ENCODE data around the gene CASK.

DNA sequence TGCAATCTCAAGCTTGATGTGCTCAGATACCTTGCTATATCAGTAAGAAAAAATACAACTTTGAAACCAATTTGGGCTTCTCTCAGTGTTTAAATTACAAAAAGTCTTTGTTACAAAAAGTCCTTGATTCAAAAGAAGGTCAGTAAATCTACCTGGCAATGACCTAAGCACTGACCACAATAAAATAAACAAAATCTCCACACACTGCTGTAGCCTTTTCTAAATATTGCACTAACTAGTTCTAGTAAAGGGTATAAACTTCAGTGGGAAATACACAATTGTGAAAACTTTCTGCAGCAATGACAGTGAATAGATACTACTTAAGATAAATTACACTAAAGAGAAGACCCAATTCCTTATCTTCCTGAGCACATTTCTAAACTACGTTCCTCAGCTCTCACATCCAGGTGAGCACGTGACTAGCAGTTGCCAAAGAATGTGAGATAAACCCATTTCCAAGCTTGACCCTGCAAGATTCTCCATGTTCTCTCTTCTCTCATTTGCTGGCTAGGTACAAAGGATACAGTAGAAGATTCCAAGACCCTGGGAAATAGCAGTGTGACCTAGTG is 316.0 kb downstream of the CASK start:
- TF ChIP-seq POLR2A (IDR thresholded peaks at IDR 0.05) (no peak), CTCF (IDR thresholded peaks at IDR 0.05) (no peak)
